ENCODE data around the gene MAST1.
"Not testable (repeated sequence)": the region's sequence is repeated elsewhere in the genome, so short reads cannot be mapped to it uniquely, and the experiment has no call there.

MAST1 gene

DNA sequence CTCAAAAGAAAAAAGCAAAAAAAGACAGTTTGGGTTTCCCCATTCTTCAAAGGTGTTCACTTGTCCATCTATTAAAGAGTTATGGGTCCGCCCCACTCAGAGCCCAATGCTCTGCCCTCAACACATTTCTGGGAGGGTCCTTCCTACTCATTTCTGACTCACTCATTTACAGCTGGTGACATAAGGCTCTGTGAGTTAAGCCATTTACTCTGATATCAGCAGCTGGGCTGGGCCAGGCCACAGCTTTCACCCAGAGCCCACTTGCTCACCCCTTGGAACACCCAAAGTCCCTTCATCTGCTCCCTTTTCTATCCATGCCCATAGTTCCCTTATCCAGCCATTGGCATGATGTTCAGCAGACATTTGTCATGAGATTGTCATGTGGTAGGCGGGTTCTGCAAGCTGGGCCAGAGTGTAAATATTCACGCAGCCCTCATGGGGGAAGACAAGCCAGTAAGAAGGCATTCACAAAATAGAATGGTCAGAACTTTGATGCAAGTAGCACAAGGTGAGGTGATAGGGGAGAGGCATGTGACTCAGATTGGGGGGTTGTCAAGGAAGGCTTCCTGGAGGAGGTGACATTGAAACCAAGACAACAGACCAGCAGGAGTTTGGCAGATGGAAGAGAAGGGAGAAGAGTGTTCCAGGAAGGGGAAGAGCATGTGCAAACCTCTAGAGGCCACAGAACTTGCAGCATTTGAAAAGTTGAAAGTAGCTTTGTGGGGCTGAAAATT lies 5.9 kb downstream of the MAST1 start:
- H3K4me3 ChIP-seq (replicated peaks; ENCODE audit: insufficient read depth, low read length): no peak overlapping the region
- no peak overlapping the region for H3K27ac ChIP-seq (replicated peaks)
- TF ChIP-seq SPI1 (IDR thresholded peaks at IDR 0.05; ENCODE audit: borderline replicate concordance, low read depth): no peak
- TF ChIP-seq GABPA (IDR thresholded peaks at IDR 0.05; ENCODE audit: low read depth): no peak
- TF ChIP-seq, protein P1, sequence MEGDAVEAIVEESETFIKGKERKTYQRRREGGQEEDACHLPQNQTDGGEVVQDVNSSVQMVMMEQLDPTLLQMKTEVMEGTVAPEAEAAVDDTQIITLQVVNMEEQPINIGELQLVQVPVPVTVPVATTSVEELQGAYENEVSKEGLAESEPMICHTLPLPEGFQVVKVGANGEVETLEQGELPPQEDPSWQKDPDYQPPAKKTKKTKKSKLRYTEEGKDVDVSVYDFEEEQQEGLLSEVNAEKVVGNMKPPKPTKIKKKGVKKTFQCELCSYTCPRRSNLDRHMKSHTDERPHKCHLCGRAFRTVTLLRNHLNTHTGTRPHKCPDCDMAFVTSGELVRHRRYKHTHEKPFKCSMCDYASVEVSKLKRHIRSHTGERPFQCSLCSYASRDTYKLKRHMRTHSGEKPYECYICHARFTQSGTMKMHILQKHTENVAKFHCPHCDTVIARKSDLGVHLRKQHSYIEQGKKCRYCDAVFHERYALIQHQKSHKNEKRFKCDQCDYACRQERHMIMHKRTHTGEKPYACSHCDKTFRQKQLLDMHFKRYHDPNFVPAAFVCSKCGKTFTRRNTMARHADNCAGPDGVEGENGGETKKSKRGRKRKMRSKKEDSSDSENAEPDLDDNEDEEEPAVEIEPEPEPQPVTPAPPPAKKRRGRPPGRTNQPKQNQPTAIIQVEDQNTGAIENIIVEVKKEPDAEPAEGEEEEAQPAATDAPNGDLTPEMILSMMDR (IDR thresholded peaks at IDR 0.05; ENCODE audit: insufficient read depth, low read length): no peak
- TF ChIP-seq POLR2AphosphoS5 (IDR thresholded peaks at IDR 0.05; ENCODE audit: low read depth): no peak
- TF ChIP-seq, protein P2, sequence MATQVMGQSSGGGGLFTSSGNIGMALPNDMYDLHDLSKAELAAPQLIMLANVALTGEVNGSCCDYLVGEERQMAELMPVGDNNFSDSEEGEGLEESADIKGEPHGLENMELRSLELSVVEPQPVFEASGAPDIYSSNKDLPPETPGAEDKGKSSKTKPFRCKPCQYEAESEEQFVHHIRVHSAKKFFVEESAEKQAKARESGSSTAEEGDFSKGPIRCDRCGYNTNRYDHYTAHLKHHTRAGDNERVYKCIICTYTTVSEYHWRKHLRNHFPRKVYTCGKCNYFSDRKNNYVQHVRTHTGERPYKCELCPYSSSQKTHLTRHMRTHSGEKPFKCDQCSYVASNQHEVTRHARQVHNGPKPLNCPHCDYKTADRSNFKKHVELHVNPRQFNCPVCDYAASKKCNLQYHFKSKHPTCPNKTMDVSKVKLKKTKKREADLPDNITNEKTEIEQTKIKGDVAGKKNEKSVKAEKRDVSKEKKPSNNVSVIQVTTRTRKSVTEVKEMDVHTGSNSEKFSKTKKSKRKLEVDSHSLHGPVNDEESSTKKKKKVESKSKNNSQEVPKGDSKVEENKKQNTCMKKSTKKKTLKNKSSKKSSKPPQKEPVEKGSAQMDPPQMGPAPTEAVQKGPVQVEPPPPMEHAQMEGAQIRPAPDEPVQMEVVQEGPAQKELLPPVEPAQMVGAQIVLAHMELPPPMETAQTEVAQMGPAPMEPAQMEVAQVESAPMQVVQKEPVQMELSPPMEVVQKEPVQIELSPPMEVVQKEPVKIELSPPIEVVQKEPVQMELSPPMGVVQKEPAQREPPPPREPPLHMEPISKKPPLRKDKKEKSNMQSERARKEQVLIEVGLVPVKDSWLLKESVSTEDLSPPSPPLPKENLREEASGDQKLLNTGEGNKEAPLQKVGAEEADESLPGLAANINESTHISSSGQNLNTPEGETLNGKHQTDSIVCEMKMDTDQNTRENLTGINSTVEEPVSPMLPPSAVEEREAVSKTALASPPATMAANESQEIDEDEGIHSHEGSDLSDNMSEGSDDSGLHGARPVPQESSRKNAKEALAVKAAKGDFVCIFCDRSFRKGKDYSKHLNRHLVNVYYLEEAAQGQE (IDR thresholded peaks at IDR 0.05; ENCODE audit: insufficient replicate concordance, low read depth): no peak
- no peak for DNase-seq (ENCODE audit: low read depth in 1 of 2, low spot score in 1 of 2)
- peaks cover 28% of the 10 kb centered on the region for H3K27me3 ChIP-seq (ENCODE audit: insufficient read depth, poor library complexity, severe bottlenecking)

DNA sequence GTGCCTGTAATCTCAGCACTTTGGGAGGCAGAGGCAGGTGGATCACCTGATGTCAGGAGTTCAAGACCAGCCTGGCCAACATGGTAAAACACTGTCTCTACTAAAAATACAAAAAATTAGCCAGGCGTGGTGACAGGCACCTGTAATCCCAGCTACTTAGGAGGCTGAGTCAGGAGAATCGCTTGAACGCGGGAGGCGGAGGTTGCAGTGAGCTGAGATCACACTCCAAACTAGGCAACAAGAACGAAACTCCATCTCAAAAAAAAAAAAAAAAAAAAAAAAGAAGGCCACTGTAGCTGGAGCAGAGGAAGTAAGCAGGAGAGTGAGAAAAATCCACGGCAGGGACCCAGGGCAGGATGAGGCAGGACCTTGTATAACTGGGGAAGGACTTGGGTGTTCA lies 8.3 kb downstream of the MAST1 start:
- not testable (repeated sequence) for H3K27ac ChIP-seq (replicated peaks); DNase-seq (ENCODE audit: low read depth in 1 of 2, low spot score in 1 of 2); H3K4me3 ChIP-seq (replicated peaks; ENCODE audit: insufficient read depth, low read length); H3K27me3 ChIP-seq (ENCODE audit: insufficient read depth, poor library complexity, severe bottlenecking)

DNA sequence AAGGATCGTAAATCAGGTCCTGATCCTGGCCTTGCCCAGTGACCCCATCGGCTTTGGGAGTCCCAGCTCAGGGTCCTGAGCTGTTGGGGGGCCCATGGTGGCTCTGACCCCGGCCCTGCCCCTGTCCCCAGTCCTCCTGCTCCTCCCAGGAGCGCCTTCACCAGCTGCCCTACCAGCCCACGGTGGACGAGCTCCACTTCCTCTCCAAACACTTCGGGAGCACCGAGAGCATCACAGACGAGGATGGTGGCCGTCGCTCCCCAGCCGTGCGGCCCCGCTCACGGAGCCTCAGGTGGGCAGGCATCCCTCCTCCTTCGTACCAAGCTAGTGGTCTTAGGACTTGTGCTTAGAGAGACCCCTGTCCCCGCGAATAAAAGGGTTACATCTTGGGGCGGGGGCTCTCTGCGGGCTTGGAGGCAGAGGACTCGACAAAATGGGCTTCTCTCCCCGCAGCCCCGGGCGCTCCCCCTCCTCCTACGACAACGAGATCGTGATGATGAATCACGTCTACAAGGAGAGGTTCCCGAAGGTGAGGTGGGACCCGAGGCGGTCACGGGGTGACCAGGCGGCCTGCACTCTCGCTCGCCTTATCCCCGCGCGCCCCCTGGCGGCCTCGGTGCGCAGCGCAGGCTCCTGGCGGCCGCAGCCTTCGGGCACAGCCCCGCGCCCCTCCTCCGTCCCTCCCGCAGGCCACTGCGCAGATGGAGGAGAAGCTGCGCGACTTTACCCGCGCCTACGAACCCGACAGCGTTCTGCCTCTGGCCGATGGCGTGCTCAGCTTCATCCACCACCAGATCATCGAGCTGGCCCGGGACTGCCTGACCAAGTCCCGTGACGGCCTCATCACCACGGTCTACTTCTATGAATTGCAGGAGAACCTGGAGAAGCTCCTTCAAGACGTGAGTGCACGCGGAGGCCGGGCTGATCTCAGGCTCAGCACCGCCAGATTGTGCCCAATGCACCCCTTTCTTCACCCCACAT lies 9.1 kb downstream of the MAST1 start:
- TF ChIP-seq SPI1 (IDR thresholded peaks at IDR 0.05; ENCODE audit: borderline replicate concordance, low read depth): peak; percentile 66; the same call in 1 of the 2 replicates
- TF ChIP-seq POLR2AphosphoS5 (IDR thresholded peaks at IDR 0.05; ENCODE audit: low read depth): no peak
- no peak for TF ChIP-seq GABPA (IDR thresholded peaks at IDR 0.05; ENCODE audit: low read depth)
- TF ChIP-seq, protein P1 (IDR thresholded peaks at IDR 0.05; ENCODE audit: insufficient read depth, low read length): peak; percentile 91
- TF ChIP-seq, protein P2 (IDR thresholded peaks at IDR 0.05; ENCODE audit: insufficient replicate concordance, low read depth): no peak
- Histone ChIP-seq H3K27ac (replicated peaks) (no peak overlapping the region), H3K4me3 (replicated peaks; ENCODE audit: insufficient read depth, low read length) (no peak overlapping the region), H3K27me3 (ENCODE audit: insufficient read depth, poor library complexity, severe bottlenecking) (peaks cover 2% of the 10 kb centered on the region)
- peak; percentile 64 to 77 for DNase-seq (ENCODE audit: low read depth in 1 of 2, low spot score in 1 of 2)

DNA sequence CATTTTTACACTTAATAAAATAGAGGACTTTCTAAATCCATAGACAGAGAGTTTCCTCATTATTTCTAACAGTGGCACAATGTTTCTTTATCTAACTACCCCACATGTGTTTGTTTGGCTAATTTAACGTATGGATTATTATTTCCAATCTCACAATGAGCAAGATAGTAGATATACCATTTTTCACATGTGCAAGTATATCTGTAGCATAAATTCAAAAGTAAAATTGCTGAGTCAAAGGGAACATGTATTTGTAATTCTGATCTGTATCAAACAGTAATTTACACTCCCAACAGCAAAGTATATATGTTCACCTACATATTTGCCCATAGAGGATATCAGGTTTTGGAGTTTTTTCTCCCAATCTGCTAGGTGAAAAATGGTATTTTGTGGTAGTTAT lies 18.3 kb downstream of the MAST1 start:
- no peak for DNase-seq (ENCODE audit: low read depth in 1 of 2, low spot score in 1 of 2)
- no peaks in the 10 kb centered on the region for H3K27me3 ChIP-seq (ENCODE audit: insufficient read depth, poor library complexity, severe bottlenecking)
- TF ChIP-seq, protein P1 (IDR thresholded peaks at IDR 0.05; ENCODE audit: insufficient read depth, low read length): no peak
- no peak for TF ChIP-seq POLR2AphosphoS5 (IDR thresholded peaks at IDR 0.05; ENCODE audit: low read depth)
- no peak for TF ChIP-seq SPI1 (IDR thresholded peaks at IDR 0.05; ENCODE audit: borderline replicate concordance, low read depth)
- TF ChIP-seq, protein P2 (IDR thresholded peaks at IDR 0.05; ENCODE audit: insufficient replicate concordance, low read depth): no peak
- no peak for TF ChIP-seq GABPA (IDR thresholded peaks at IDR 0.05; ENCODE audit: low read depth)
- no peak overlapping the region for H3K4me3 ChIP-seq (replicated peaks; ENCODE audit: insufficient read depth, low read length)
- H3K27ac ChIP-seq (replicated peaks): no peak overlapping the region
